Activated CD4-positive, CD25-positive, alpha-beta regulatory T cell (primary cell): ENCODE results near the gene SV2C.

ENCODE experiments used
- DNase-seq, 4 experiments: peaks; one replicate each; lab custom pipeline; 2025; lab: John Stamatoyannopoulos, UW

The SV2C gene

DNA sequence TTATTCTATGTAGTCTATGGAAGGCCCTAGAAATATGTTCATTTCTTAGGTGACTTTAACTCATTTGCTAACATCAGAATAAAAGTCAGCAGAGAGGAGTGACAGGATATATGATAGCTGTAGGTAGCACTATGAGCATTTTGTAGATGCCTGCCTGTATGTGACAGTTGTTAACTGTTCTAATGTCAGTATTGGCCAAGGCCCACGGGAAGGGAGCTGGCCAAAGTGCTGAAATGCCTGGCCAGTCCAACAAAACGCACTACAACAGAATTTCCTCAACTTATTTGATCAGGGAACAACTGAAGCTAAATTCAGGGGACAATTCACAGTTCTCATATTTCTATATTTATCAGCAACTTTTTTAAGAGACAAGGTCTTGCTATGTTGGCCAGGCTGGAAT lies 20.8 kb downstream of the SV2C start:
- no peak for DNase-seq

DNA sequence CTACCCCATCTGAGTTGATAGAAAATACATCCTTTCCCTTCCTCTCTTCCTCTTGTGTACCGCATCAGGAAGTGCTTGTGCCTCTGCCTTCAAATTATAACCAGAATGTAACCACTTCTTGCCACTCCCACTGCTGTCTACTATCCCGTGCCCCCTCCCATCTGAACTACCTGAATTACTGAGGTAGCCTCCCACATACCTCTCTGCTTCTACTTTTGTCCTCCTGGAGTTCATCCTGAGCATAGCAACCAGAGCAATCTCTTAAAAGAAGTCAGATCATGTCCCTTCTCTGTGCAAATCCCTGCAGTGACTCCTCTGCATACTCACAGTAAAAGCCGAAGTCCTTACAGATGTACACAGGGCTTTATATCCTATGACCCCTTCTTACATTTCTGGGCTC lies 23.0 kb downstream of the SV2C start:
- DNase-seq, result no peak

DNA sequence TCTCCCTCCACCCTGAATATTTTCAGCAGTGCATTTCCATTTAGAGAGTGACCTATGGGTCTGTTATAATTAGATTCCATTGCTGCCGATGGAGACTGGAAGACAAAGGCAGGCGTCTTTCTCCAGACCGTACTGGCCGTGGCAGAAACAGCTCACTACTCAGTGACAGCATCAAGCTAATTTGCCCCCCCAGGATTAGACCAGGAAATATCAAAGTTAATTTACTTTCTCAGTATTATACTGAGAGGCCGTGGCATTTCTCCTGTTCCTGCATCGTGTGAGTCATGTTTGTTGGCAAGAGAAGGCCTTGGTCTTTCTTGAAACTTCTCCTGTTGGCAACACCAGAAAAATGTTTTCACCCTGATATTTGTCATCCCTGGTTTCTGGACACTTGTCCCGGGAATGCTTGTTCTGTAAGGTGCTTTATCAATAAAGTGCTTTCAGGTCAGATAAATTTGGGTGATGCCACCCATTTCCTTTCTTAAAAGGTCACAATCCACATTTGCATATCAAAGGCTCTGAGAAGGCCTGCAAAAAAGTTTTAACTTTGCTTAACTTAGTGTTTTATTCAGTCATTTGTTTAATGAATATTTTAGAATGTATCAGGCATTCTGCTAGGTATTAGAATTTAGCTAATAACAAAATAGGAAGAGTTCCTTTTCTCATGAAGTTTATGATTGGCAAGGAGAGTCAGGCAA lies 28.4 kb downstream of the SV2C start:
- DNase-seq, result no peak

DNA sequence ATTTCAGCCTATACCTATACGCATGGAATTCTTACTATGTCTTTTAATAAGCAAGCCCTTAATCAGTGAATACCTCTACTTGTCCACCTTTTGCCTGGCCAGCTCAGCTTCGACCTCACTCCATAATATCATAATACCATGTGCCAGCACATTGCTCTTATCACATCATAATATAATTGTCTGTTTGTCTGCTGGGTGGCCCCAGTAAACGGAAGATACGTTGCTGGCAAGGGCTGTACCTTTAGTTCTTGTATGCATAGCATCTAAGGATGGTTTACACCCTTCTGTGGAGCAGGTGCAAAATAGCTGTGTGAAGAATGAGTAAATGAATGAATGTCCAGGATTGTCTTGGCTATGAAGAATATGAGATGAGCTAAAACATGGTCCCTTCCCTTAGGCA lies 29.9 kb downstream of the SV2C start:
- no peak for DNase-seq

DNA sequence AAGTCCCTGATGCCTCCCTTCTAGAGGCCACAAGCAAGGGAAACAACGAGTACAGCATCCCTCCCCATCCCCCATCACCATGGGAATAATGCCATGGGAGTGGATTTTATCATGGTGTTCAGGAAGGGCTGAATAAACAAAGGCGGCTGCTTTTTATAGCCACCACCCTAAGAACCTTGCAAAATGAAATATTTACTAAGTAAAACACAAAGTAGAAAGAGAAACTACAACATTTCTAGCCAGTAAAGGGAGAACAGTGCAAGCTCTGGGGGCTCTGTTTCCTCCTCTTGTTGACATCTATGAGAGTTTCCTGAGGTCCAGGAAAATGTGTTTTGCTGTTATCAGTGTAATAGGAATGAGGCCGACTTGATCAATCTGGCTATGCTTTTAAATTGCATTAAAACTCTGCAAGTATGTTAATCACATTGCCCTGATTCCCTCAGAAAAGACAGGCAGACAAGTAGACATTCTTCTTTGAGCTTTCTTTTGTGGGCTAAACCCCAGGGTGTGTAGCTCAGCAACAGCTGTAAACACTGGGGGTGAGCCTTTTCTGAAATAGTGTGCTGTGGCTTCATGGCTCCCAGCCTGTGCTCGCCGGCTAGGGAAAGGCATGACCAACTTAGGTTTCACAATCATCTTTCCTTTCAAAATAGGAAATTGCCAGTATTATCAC lies 31.1 kb downstream of the SV2C start:
- no peak for DNase-seq

DNA sequence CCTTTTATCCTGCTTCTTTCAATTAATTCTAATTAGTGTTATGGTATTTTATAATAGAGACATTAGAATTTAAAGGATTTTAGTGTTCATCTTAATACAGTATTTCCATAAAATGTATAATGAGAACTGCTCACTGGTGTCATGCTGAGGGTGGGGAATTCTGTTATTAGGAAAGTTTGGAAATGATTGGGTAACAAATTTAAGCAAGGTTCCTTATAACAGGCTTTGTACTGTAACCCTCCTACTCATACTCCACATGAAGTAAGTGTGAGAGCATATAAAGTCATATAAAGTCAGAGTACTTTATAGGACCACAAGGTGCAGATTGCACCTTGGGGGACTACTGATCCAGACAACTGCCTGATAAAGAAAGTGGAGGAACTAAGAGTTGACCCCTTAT lies 42.2 kb downstream of the SV2C start:
- DNase-seq, result no peak

DNA sequence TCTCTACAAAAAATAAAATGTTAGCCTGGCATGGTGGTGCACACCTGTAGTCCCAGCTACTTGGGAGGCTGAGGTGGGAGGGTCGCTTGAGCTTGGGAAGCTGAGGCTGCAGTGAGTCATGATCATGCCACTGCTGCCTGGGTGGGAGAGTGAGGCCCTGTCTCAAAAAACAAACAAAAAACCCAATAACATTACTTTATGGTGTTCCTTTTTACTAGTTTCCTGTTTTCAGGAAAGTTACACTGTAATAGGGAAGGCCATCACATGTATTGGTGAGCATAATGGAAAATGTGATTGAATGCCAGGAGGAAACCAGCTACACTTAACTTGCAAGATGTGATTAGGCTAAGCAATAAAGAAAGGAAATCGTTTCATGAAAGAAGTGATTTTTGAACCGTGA lies 42.7 kb downstream of the SV2C start:
- no peak for DNase-seq

DNA sequence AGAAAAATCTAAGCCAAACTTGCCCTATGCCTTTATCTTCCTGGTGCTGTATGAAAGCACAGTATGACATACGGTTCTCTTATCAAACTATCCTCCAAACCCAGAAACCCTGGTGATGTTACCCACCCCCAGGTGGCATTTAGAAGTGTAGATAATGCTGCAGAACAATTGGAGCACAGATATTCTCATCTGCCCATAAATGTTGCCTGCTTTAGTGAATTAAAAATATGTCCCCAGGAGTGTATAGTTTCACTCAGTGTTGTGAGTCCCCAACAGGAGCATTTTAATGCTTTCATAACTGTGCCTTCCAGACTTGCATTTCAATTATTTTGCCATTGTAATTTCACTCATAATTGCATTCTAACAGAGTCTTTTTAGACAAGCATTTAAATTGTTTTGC lies 50.8 kb downstream of the SV2C start:
- DNase-seq, result no peak

DNA sequence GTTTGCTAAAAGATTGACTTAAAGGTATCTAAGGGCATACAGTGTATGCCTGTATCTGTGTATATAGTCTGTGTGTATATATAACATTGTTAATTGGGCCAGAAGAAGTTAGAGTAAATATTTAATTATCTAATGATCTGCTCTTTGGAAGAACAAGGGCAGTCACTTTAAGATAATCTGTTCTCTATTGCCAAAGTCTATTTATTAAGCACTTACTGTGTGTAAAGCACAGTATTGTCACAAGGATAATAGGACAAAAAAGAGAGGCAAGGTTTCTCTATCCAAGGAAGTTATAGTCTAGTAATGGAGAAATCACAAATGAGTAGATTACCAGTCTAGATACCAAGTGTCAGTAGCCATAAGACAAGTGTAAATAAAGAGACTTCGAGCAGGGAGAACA lies 51.5 kb downstream of the SV2C start:
- no peak for DNase-seq

DNA sequence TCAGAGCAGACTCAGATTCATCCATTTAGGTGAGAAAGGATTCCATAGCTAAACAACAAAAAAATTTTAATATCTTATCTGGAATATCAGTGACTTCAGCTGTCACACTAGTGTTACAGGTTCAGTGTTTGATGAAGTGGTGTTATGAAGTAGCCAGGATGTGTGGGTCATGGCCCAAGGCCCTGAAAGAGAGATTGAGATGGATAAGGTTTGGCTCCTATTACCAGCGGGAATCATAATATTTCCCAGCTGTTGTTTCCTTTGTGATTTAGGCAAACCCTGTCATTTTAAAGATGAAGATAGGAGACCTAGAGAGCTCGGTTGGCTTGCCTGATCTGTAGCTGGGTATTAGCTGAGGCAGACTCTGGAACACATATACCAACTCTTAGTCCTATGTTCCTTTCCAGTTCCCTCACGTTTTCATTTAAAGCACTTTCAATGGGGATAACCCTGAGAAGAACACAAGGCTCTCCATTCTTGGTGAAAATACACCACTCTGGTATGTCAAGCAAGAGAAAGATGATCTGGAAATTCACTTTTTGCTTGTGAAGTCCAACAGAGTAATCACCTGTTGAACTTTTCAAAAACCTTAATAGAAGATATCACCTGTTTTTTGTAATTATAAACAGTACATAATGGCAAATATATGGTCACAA lies 54.8 kb downstream of the SV2C start:
- no peak for DNase-seq

DNA sequence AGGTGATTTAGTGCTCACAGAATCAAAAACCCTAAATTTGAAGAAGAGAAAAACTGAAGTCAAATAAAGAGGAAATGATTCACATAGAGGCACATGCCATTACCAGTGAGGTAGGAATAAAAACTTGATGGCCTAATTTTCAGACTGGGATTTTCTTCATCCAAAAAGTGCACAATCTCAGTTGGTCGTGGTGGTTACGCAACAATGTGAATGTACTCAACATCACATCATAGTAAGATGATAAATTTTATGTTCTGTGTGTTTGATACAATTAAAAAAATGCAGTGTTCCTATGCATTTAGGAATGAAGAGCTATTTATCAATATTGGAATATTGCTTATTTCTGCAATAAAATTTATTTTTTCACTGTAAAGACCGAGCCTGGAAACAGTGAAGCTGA lies 60.7 kb downstream of the SV2C start:
- no peak for DNase-seq

DNA sequence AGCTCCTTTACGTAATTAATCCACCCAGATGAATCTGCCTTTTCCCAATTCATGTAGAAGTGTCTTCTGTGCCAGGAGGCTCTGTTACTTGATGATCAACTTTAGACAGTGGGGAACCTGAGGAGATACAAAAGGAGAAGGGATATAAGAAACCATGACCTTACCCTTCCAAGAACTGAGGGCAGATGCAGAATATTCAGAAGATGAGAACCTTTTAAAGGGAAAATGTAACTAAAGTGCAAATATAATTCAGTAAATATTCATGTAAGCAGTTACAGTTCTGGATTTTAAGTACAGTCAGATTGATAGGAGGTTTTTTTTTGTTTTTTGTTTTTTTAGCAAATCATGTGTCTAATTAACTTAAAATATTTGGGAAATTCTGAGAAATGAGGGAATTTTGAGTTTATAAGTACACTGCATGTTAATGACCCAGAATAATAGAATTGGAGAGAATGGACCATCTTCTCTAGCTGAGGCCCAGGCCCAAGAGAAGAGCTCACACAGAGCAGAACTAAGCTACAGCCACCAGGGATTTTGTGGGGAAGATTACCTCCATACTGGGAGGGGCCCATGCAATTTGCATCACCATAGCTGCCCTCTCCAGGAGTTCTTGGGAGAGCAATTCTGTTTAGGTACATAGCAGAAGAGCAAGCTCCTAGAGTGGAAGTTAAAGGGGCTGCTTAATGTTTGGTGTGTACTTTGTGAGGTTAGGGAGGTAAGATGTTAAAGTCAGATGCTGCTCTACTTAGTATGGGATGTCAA lies 61.5 kb downstream of the SV2C start:
- no peak for DNase-seq

DNA sequence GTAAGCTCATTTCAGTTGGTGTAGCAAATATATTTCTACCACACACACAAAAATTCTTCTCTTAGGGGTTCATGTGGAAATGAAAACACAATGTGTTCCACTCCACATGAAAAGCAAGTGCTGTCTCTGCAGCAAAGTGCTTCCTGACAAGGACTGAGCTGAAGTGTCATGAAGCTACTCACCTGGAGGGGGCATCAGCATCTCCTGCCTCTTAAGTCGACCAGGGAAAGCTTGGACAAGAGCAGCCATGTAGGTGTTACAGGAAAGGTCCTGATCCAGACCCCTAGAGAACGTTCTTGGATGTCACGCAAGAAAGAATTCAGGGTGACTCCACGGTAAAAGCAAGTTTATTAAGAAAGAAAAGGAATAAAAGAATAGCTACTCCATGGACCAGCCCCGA lies 62.8 kb downstream of the SV2C start:
- no peak for DNase-seq

DNA sequence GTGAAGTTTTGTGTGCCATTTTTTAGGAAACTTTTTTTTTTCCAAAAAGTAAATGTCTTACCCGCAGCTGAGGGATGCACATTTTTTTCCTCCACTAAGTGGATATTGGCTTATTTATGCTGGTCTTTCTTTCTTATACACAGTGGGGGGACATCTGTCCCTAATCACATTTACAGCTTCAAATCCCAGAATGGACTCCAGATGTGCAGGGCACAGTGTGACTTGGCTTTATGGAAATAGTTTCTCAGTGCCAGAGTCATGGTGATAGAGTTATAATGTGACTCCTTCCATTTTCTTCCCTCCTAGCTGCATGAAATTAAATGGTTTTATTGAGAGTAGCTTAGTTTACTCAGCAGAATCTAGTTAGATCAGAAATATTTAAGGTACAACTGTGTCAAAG lies 66.5 kb downstream of the SV2C start:
- DNase-seq, result no peak

DNA sequence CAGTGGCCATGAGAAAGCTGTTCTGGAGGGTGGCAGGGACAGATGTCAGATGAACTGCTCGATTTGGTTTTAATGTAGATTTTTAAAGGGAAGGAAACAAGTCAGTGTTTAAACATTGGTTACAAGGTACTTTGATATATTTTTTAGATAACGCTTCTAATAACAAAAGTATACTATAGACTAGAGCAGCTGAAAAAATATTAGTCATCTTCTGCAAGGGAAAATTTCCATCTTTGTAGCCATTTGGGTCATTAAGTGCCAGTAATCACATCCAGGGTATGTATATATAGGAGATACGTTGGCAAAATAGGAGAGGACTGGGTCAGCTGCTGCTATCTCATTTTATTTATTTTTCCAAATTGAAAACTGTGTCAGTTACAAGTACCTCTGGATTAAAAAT lies 69.0 kb downstream of the SV2C start:
- no peak for DNase-seq

DNA sequence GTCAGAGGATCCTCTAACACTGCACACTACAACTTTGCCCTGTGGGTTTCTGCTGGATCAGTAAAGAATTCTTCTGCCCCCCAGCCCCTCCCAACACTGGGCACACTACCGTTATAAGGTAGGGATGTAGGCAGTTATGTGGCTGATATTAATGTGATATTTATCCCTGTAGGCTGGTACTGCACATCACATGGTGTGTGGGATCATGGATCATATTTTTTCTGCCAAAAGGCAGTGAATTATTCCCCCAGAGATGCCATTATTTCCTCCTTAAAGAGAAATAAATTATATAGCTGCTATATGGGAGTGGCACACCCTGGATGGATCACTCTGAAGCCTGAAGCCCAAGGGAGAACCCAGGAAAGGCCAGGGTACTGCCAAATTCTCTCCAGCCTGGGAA lies 69.5 kb downstream of the SV2C start:
- DNase-seq, result no peak

DNA sequence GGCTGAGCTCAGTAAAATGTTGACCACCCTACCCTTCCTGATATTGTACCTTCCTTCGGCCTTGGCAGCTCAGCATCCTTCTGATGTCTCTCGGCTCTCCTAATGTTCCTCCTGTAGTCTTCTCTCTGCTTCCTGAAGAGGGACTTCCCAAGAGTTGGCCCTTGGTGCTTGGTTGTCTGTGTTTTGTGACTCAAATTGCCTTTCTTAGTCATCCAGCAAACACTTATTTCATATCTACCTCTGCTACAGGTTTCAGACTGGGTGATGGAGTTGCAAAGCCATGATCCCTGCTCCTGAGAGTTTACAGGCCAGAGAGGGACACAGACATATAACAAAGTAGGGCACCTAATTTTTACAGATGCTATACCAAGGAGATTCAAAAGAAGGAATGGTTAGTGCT lies 70.1 kb downstream of the SV2C start:
- DNase-seq, result no peak

DNA sequence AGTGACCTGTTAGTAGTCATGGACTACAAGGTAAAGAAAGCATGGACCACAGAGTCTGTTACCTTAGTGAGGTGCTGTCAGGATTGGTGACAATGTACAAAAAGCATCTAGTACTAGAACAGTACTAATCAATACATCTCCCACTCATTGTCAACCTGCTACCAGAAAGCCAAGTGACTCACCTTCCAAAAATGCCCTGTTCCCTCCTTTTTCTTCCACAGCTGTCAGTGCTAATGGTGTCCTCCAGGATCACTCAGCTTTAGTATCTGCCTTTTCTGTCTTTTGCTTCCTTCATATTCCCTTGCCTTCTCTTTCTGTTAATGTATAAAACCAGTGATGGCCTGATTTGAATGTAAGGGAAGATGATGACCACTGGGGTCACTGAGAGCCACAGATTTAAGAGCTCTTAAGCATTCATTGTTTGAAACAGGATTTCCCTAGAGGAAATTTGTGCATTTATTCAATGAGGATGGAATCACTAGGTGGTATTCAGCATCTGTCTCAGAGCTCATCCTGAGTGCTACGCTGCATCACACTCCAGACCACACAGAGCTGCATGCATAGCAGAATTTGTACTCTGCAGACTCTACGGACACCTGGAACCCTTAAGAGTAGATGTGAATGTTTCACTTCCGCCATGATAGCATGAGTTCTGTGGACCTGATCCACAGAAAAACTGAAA lies 71.0 kb downstream of the SV2C start:
- DNase-seq, result no peak

DNA sequence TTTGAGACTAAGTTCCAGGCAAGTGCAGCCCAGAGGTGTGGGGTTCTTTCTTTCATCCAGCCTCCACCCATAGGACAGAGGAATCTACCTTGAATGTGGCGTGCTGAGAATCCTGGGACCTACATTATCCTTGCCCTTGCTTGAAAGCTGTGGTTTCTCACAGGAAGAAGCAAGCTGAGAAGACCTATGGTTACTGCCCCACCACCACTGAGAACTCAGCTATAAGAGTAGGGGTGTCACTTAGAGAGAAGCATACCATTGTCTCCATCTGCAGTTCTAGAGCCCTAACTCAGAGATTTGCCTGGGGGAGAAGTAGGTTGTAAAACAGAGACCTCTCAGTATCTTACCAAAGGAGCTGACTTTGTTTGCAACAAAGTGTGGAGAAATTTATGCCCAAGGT lies 72.4 kb downstream of the SV2C start:
- DNase-seq, result no peak

DNA sequence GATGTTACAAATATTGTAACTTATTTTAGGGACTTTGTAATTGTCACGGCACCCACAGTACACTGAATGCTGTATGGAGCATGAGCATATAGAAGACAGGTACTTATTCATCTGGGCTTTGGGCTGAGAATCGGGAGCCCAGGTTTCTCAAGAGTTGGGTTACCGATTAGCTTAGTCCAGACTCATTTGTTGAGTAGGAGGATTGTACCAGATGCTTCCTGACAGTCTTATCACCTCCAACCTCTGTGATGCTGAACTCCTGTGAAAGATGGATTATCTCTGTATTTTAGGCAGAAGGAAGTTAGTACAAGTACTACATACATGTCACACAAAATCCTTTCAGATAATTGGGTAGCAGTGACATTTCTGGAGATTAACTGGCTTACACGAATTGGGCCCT lies 79.2 kb downstream of the SV2C start:
- no peak for DNase-seq

DNA sequence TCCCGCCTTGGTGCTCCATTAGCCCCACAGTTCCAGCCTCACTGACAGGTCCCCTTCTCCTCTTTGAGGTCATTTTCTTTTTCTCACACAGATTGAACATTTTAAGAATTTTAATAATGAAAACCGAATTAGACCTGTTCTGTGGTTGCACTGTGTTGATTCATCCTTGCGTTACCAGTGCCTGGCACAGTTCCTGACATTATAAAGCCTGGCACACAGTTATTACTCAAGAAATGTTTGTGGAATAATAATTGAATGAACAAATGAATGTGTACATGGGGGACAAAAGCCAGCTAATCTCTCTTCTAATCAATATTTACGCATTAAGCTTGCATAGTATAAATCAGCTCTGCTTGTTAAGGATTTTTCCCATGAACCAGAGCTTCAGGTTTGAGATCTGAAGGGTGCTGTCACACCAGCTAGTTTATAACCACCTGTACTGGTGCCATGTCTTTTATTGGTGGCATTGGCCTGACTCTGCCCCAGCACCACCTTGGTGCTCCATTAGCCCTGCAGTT lies 80.0 kb downstream of the SV2C start:
- DNase-seq, result no peak

DNA sequence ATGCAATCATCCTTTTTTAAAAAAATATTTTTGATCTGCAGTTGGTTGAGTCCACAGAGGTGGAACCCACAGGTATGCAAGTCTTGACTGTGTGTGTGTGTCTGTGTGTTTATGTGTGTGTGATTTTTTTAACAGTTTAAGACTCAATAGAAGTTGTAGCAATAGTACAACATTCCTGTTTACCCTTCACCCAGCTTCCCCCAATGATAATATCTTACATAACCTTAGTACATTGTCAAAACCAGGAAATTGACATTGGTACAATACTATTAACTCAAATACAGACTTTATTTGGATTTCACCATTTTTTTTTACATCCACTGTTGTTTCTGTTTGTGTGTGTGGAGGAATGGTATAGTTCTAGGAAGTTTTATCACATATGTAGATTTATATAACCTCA lies 81.8 kb downstream of the SV2C start:
- DNase-seq, result no peak
